ENCODE data around the gene FBN1.

- TF ChIP-seq CTCF (IDR thresholded peaks at IDR 0.05; ENCODE audit: low read depth, low read length) = no peak
- no peak for TF ChIP-seq EZH2phosphoT487 (IDR thresholded peaks at IDR 0.05; ENCODE audit: low read depth)
Observed at GRCh38 chr15:48462688-48463087, 182.8 kb downstream of the FBN1 start.
